ENCODE data around the gene SYK.

The SYK gene

GRCh38 chr9:90933468-90933867, 131.8 kb downstream of the SYK start:
- no peak overlapping the region for H3K4me3 ChIP-seq (ENCODE audit: low read depth, low read length)

GRCh38 chr9:90939351-90939750, 137.7 kb downstream of the SYK start:
- H3K4me3 ChIP-seq (ENCODE audit: low read depth, low read length), result no peak overlapping the region

- H3K4me3 ChIP-seq (ENCODE audit: low read depth, low read length), result no peak overlapping the region
These were observed 138.7 kb downstream of the SYK start for GRCh38 chr9:90940280-90940679.

- H3K4me3 ChIP-seq (ENCODE audit: low read depth, low read length), result no peak overlapping the region
These were observed 140.0 kb downstream of the SYK start for GRCh38 chr9:90941661-90942060.

- H3K4me3 ChIP-seq (ENCODE audit: low read depth, low read length), result no peak overlapping the region
These were observed 140.9 kb downstream of the SYK start for GRCh38 chr9:90942555-90942954.

GRCh38 chr9:90943341-90943740, 141.7 kb downstream of the SYK start:
- H3K4me3 ChIP-seq (ENCODE audit: low read depth, low read length), result no peak overlapping the region

- no peak overlapping the region for H3K4me3 ChIP-seq (ENCODE audit: low read depth, low read length)
These were observed 143.7 kb downstream of the SYK start for GRCh38 chr9:90945336-90945735.

- H3K4me3 ChIP-seq (ENCODE audit: low read depth, low read length), result no peak overlapping the region
These were observed 145.4 kb downstream of the SYK start for GRCh38 chr9:90946982-90947381.
